ENCODE results near the gene INTS7.

DNA sequence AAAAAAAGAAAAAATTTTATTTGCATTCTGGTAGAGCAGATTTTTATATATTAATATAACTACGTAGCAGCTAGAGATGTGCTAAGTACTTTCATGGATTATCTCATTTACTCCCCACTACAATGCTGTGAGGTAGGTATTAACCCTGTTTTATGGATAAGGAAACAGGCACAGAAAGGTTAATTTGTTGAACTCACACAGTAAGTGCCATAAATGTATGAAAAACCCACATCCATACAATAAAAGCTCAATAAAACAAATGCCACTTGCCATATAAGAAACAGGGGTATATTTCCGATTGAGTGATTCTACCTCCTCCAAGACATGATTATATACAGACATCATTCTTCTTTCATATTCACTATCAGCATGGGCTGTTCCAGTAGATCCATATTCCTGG lies 83.1 kb downstream of the INTS7 start:
- TF ChIP-seq, protein P1, sequence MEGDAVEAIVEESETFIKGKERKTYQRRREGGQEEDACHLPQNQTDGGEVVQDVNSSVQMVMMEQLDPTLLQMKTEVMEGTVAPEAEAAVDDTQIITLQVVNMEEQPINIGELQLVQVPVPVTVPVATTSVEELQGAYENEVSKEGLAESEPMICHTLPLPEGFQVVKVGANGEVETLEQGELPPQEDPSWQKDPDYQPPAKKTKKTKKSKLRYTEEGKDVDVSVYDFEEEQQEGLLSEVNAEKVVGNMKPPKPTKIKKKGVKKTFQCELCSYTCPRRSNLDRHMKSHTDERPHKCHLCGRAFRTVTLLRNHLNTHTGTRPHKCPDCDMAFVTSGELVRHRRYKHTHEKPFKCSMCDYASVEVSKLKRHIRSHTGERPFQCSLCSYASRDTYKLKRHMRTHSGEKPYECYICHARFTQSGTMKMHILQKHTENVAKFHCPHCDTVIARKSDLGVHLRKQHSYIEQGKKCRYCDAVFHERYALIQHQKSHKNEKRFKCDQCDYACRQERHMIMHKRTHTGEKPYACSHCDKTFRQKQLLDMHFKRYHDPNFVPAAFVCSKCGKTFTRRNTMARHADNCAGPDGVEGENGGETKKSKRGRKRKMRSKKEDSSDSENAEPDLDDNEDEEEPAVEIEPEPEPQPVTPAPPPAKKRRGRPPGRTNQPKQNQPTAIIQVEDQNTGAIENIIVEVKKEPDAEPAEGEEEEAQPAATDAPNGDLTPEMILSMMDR (IDR thresholded peaks at IDR 0.05): no peak
- no peak for TF ChIP-seq ZFX (IDR thresholded peaks at IDR 0.05; ENCODE audit: borderline replicate concordance)
